GM08714 (cell line): Measurements from ENCODE around the gene VPS41.

ENCODE experiments used
- H3K4me3 ChIP-seq: fragments of 200-500 bp; sonication (Bioruptor generic); 2 replicates; pipeline ENCODE4 v1.5.1; 2014; ENCODE audit warnings: mild to moderate bottlenecking, low read length, inconsistent platforms
- ZNF274 ChIP-seq: IDR thresholded peaks from 2 replicates; pipeline ENCODE4 v1.6.1; 2012; ENCODE audit warnings: mild to moderate bottlenecking, low read depth, low read length

Gene VPS41

DNA sequence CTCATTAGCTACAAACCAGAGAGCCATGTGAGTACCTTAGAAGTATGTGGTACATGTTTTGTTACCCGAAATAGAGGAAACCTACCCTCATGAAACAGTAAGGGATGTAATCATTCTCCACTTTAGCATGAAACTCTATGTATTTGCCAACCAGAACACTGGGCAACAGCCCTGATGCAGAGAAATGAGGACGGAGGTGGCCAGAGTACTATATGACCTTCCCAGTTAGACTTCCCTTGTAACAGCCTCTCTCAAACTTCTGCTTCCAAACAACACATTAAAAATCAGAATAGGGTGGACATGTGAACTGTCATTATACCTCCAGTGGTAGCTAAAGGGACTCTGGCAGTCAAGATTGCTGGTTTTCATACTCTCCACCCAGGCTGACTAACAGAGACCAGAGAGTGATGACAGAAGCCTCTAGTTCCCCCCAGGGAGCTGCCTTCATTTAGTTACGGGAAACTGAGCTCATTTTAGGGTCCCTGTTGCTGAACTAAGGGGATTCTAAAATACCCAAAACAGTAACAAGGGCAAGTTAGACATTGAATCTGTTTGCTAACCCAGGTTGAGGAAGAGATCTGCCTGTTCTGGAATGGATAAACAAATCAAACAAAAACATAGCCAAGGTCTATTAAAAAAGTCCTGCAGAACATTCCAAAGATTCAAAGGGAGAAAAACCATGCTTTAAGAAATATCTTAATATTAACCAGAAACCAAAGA lies 83.1 kb downstream of the VPS41 start:
- no peak overlapping the region for H3K4me3 ChIP-seq
- TF ChIP-seq ZNF274: no peak

DNA sequence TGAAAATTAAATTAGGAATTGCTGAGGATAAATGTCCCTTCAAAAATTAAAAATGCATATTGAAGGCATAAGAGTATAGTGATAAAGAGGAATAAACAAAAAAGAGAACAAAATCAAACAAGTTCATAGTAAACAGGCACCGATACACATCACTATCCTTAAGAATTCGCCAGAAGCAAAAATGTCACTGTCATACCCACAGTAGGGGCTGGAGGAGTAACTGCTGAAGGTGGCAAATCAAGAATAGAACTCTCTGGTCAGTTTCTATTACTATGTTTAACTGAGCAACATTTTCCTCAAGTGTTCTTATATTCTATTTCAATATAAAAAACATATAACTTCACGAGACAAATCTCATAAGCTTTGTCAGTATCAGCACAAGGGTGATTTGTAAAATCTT lies 84.0 kb downstream of the VPS41 start:
- no peak for TF ChIP-seq ZNF274
- H3K4me3 ChIP-seq: no peak overlapping the region

GRCh38 chr7:38822549-38822948 lies 86.4 kb downstream of the VPS41 start:
- no peak overlapping the region for H3K4me3 ChIP-seq
- no peak for TF ChIP-seq ZNF274

GRCh38 chr7:38820571-38820970 lies 88.4 kb downstream of the VPS41 start:
- TF ChIP-seq ZNF274: no peak
- no peak overlapping the region for H3K4me3 ChIP-seq

DNA sequence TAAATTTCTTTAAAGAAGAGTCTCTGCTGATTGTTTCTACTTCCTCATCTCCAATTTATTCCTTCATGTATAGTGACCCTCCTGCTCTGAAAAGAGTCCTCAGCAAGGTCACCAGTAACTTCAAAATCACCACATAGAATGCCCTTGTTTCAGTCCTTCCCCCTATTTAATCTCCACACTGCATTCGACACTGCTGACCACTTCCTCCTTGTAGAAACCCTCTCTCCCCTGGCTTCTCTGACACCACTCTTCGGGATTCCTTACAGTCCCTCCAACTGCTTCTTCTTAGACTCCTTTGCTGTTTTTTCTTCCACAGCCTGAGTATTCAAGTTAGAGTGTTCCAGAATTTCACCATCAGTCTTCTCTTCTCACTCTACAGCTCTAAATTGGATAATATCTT lies 89.5 kb downstream of the VPS41 start:
- H3K4me3 ChIP-seq: no peak overlapping the region
- no peak for TF ChIP-seq ZNF274

DNA sequence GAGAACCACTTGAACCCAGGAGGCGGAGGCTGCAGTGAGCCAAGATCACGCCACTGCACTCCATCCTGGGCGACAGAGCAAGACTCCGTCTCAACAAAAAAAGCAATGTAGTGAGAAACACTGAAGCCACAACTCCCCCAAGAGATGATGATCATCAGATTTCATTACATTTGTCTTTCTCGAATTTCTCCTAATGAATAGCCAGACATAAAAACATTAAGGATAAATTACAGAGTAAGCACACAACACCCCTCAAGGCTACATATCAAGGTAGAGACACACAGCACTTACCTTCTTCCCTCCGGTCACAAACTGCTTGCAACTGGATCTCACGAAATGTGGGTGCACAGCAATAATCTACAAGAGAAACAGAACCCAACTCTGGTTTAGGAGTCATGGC lies 91.5 kb downstream of the VPS41 start:
- no peak overlapping the region for H3K4me3 ChIP-seq
- TF ChIP-seq ZNF274: no peak

GRCh38 chr7:38813768-38814167 lies 95.2 kb downstream of the VPS41 start:
- no peak overlapping the region for H3K4me3 ChIP-seq
- TF ChIP-seq ZNF274: no peak

DNA sequence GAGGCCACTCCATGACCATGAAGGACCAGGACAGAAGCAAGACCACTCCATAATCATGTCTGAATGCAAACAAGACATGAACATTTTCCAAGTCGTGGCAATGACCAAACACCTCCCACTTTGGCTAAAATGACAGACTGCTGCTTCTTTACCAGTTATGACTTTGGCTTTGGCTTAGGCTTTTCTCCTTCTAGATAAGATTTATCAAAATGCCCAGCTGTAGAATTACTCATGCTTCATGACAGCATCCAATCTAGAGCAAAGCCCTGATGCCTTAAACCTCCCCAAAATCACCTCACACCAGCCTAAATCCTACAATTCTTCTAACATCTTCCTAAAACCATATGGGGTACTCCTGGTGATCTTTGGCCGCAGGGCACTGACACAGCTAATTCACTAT lies 102.1 kb downstream of the VPS41 start:
- H3K4me3 ChIP-seq: no peak overlapping the region
- no peak for TF ChIP-seq ZNF274

DNA sequence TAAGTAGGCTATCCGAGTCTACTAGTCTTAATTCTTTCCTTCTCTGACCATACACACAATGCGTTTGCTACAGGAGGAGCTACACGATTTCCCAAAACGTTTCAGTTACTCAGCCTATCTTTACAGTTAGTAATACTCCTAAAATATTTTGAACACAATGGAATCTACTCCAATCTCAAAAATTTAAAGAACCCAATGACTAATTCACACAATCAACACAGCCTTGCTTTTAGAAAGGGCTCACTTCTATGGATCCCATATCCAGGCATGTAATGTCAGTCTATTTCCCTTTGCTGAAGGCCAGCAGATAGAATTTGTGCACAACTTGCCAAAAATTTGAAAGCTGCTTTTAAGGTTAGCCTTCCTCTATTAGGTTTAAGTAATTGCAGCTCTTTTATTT lies 107.2 kb downstream of the VPS41 start:
- H3K4me3 ChIP-seq: no peak overlapping the region
- TF ChIP-seq ZNF274: no peak

GRCh38 chr7:38798552-38799267 lies 110.3 kb downstream of the VPS41 start:
- no peak for TF ChIP-seq ZNF274
- H3K4me3 ChIP-seq: no peak overlapping the region

GRCh38 chr7:38796626-38797501 lies 112.1 kb downstream of the VPS41 start:
- TF ChIP-seq ZNF274: no peak
- no peak overlapping the region for H3K4me3 ChIP-seq

DNA sequence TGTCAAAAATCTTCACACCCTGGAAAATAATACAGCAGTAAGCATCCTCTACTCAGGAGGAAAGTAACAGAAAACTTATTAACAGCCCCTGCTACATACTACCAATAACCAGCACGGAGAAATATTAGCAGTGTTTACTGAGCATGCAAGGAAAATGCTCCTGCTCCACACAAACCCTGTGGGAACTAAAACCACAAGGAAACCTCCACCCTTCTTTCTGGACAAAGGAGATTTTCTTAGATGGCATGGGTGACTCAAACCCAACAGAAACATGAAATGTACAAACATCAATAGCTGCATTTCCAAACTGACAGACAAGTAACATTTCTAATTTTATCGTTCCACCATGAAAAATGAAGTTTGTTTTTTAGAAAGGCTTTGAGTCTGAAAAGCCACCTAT lies 113.4 kb downstream of the VPS41 start:
- no peak for TF ChIP-seq ZNF274
- H3K4me3 ChIP-seq: no peak overlapping the region

DNA sequence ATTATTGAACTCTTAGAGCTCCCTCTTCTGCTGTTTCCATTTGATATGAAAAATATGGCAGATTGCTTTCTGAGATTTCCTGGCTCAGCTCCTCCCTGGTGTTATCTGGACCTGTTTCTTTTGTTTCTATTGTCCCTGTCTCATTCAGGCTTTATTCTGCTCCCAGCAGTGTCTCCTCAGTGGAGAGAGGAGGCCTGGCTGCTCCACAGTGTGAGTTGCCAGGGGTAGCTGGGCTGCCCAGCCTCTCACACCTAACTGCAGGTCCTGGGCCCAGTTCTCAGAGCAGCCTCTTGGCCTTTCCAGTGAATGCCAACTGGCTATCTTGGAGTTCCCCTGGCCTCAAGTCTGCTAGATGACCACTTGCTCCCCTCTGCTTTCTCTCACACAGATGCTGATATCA lies 127.0 kb downstream of the VPS41 start:
- no peak for TF ChIP-seq ZNF274
- H3K4me3 ChIP-seq: no peak overlapping the region

DNA sequence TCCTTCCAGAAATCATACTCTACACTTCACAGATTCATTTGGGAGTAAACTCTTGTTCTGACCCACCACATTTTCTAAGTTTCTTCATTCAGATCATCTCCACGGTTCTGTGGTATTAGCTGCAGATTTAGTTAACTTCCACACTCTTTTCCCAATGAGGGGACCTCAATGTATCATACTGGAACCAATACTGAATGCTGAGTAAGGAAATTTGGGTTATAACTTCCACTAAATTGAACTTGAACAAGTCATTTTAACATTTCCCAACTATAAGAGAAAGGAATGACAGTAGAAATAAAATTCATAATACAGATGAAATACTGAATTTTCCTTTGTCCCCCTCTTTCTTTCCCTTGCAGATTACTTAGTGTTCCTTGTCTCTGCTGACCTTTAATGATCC lies 131.4 kb downstream of the VPS41 start:
- no peak for TF ChIP-seq ZNF274
- no peak overlapping the region for H3K4me3 ChIP-seq
